LNCAP (cell line): Measurements from ENCODE around the gene NUP107.

ENCODE experiments used
- CTCF ChIP-seq: fragments of 450-650 bp; IDR thresholded peaks from 2 replicates; pipeline ENCODE4 v1.5.1; 2017; ENCODE audit warnings: mild to moderate bottlenecking

The NUP107 gene

GRCh38 chr12:68759852-68760251, 73.1 kb downstream of the NUP107 start:
- TF ChIP-seq CTCF = no peak

GRCh38 chr12:68760806-68761441, 74.1 kb downstream of the NUP107 start:
- TF ChIP-seq CTCF = no peak

GRCh38 chr12:68761442-68761812, 74.6 kb downstream of the NUP107 start:
- TF ChIP-seq CTCF = no peak

- TF ChIP-seq CTCF = no peak
These were observed 75.3 kb downstream of the NUP107 start for GRCh38 chr12:68761901-68762630.

- TF ChIP-seq CTCF = no peak
These were observed 75.9 kb downstream of the NUP107 start for GRCh38 chr12:68762691-68763090.

GRCh38 chr12:68765696-68766095, 78.9 kb downstream of the NUP107 start:
- no peak for TF ChIP-seq CTCF

GRCh38 chr12:68766646-68767045, 79.9 kb downstream of the NUP107 start:
- no peak for TF ChIP-seq CTCF
